Transverse colon (tissue), 3 donors: ENCODE results near the gene SARS2.

Experiments used
- EP300 ChIP-seq: sonication (generic); formaldehyde crosslinking; IDR thresholded peaks from one replicate; pipeline ENCODE4 v1.6.1; 2017; ENCODE audit warnings: antibody characterized with exemption, low read depth
- POLR2A ChIP-seq: fragments of 450-650 bp; IDR thresholded peaks from one replicate; pipeline ENCODE4 v1.6.1; 2016; ENCODE audit warnings: antibody characterized with exemption, mild to moderate bottlenecking, moderate library complexity
- TF ChIP-seq, protein P1 (sequence below), 5 experiments: fragments of 200-600 bp in 3 of 5; fragments of 450-650 bp in 2 of 5; sonication (generic) in 3 of 5; IDR thresholded peaks; 1 replicate in 2 of 5; 2 replicates in 3 of 5; pipeline ENCODE4 v1.5.1; 2016 to 2017; ENCODE audit warnings: antibody characterized with exemption in 5 of 5, inconsistent platforms in 3 of 5, mild to moderate bottlenecking in 2 of 5, moderate library complexity in 1 of 5

- TF ChIP-seq EP300 (no peak), POLR2A (no peak)
- TF ChIP-seq, protein P1, sequence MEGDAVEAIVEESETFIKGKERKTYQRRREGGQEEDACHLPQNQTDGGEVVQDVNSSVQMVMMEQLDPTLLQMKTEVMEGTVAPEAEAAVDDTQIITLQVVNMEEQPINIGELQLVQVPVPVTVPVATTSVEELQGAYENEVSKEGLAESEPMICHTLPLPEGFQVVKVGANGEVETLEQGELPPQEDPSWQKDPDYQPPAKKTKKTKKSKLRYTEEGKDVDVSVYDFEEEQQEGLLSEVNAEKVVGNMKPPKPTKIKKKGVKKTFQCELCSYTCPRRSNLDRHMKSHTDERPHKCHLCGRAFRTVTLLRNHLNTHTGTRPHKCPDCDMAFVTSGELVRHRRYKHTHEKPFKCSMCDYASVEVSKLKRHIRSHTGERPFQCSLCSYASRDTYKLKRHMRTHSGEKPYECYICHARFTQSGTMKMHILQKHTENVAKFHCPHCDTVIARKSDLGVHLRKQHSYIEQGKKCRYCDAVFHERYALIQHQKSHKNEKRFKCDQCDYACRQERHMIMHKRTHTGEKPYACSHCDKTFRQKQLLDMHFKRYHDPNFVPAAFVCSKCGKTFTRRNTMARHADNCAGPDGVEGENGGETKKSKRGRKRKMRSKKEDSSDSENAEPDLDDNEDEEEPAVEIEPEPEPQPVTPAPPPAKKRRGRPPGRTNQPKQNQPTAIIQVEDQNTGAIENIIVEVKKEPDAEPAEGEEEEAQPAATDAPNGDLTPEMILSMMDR (IDR thresholded peaks at IDR 0.05): no peak
These were observed 17.7 kb downstream of the SARS2 start for GRCh38 chr19:38912600-38913514.
